ENCODE data around the gene ABCB8. TPM values are rescaled to one million over a fixed set of nuclear protein-coding genes. Genes with fewer than 3 reads are reported as not detected.

Gene ABCB8
- total and polyA plus RNA-seq, 5 donors from 2014 or later: 16.9 to 61.4 (median 19.5) TPM

DNA sequence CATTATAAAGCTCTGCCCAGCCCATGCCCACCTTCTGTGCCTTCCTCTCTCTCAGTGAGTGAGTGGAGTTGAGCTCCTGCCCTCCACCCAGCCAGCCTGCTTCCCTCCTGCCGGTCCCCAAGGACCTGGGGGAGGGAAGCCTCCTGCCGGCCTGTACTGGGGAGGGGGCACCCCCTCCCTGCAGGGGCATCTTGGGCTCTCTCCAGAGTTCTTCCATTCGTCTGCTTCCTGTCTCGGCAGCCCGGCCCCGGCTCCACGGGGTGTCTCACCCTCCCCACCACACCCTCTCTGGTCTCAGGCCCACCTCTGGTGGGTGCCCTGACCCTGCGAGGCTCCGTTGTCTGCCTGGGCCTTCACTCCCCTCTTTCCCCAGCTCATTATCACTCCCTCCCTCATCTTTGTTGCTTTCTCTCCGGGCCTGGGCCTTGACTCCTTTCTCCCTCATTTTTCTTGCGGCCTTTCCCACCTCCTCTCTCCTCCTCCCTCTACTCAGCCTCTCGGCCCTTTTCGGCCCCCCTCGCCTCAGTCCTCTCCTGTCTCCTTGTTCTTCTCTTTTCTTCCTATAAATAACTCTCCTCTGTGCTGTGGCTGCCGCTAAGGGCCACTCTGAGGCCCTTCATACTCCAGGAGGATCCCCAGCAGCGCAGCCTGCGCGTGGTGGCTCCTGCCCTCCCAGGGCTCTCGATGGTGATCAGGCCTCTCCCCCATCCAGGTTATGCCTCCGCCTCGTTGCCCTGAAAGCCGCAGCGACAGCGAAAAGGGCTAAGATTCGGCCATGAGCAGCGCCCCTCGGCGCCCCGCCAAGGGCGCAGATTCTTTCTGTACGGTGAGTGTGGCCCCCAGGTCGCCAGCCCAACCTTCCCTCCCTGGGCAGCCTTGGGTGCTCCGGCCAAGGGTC lies 33.2 kb downstream of the ABCB8 start:
- H3K4me3 ChIP-seq (ENCODE audit: low read depth, low read length): no peak overlapping the region
- H3K4me1 ChIP-seq (ENCODE audit: control insufficient read depth, insufficient read depth, low read length, poor library complexity, severe bottlenecking): peaks cover 41% of the 10 kb centered on the region
- peaks cover 0 to 1% (median 0%) of the 10 kb centered on the region in 7 donors for H3K9me3 Mint-ChIP-seq
- ATAC-seq (ENCODE audit: low read depth in 2 of 2) (no peak), DNase-seq (no peak)
- peaks cover 0 to 44% (median 12%) of the 10 kb centered on the region in 4 donors for H3K4me1 Mint-ChIP-seq
- no peak overlapping the region for H3K27ac ChIP-seq (ENCODE audit: insufficient read depth, low read length, poor library complexity, severe bottlenecking)
- H3K27ac Mint-ChIP-seq: peak overlapping the region; percentile 87 to 93 (median 93)
- H3K27me3 Mint-ChIP-seq: no peaks in the 10 kb centered on the region
- H3K27me3 ChIP-seq (ENCODE audit: control insufficient read depth, insufficient read depth, low read length): no peaks in the 10 kb centered on the region
- peaks cover 9% of the 10 kb centered on the region for H3K36me3 ChIP-seq (ENCODE audit: control insufficient read depth, insufficient read depth, low read length)
- H3K4me3 Mint-ChIP-seq: peak overlapping the region; percentile 87 to 97 (median 89)
- no peaks in the 10 kb centered on the region for H3K9me3 ChIP-seq (ENCODE audit: control insufficient read depth in 2 of 2, low read length in 2 of 2)
- H3K36me3 Mint-ChIP-seq: peaks cover 7% of the 10 kb centered on the region

DNA sequence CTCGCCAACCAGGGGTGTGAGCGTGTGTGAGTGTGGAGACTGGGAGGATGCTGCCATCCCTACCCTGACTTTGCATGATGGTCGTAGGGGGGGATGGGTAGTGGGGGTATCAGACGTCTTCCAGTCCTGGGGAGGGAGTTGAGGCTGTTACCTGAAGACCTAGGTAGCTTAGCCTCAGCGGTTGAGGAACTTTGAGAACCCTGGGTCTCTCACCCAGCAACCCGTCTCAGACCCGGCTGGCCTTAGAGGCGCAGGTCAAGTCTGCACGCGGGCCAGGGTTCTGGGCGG lies 33.8 kb downstream of the ABCB8 start:
- Histone ChIP-seq H3K9me3 (ENCODE audit: control insufficient read depth in 2 of 2, low read length in 2 of 2) (no peaks in the 10 kb centered on the region), H3K36me3 (ENCODE audit: control insufficient read depth, insufficient read depth, low read length) (peaks cover 13% of the 10 kb centered on the region), H3K4me1 (ENCODE audit: control insufficient read depth, insufficient read depth, low read length, poor library complexity, severe bottlenecking) (peaks cover 37% of the 10 kb centered on the region), H3K4me3 (ENCODE audit: low read depth, low read length) (no peak overlapping the region), H3K27me3 (ENCODE audit: control insufficient read depth, insufficient read depth, low read length) (no peaks in the 10 kb centered on the region), H3K27ac (ENCODE audit: insufficient read depth, low read length, poor library complexity, severe bottlenecking) (no peak overlapping the region)
- Mint-ChIP-seq H3K9me3 (peaks cover 0 to under 1% (median 0%) of the 10 kb centered on the region in 7 donors), H3K4me3 (peak overlapping the region; percentile 26 to 89 (median 54)), H3K27ac (peak overlapping the region in 1 of 3 donors; percentile 87), H3K27me3 (no peaks in the 10 kb centered on the region), H3K36me3 (peaks cover 7% of the 10 kb centered on the region), H3K4me1 (peaks cover 0 to 38% (median 12%) of the 10 kb centered on the region in 4 donors)
- DNase-seq (no peak), ATAC-seq (ENCODE audit: low read depth in 2 of 2) (no peak)

DNA sequence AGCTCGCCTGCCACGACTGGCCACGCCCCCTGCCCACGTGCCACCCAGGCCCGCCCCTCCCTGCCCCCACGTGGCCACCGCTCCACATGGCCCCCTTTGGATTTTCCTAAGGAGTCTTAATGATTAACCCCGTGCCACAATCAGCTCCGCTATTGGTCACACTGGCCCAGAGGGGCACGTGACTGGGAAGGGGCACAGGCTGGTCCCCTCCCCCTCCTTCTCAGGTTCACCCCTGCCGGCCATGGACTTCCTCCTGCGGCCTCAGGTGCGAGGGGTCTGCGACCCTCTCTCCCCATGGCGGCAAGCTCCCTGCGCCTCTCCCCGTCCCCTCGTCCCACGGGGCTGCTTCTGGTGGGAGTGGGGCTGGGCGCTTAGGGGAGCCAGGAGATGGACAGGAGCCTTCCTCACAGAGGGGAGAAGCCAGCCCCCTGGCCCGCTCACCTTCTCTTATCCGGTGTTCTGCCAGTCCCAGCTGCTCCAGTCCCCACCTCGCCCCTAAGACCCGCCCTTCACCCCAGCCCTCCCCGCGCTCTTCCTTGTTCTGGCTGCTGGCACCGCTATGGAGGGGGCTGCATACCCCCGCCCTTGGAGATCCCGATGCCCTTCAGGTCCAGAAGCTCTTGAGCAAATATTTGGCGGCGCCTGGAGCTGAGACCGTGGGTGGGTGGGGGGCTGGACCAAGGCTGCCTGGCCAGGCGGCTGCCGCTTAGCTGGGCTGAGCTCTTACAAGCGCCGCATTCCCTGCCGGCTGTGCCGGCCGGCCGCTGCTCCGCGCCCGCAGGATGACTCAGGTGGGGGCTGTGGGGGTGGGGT lies 34.4 kb downstream of the ABCB8 start:
- Histone ChIP-seq H3K36me3 (ENCODE audit: control insufficient read depth, insufficient read depth, low read length) (peaks cover 19% of the 10 kb centered on the region), H3K4me3 (ENCODE audit: low read depth, low read length) (no peak overlapping the region), H3K4me1 (ENCODE audit: control insufficient read depth, insufficient read depth, low read length, poor library complexity, severe bottlenecking) (peaks cover 31% of the 10 kb centered on the region), H3K27me3 (ENCODE audit: control insufficient read depth, insufficient read depth, low read length) (no peaks in the 10 kb centered on the region), H3K9me3 (ENCODE audit: control insufficient read depth in 2 of 2, low read length in 2 of 2) (no peaks in the 10 kb centered on the region), H3K27ac (ENCODE audit: insufficient read depth, low read length, poor library complexity, severe bottlenecking) (no peak overlapping the region)
- Mint-ChIP-seq H3K27ac (no peak overlapping the region), H3K36me3 (peaks cover 7% of the 10 kb centered on the region), H3K27me3 (no peaks in the 10 kb centered on the region), H3K9me3 (no peaks in the 10 kb centered on the region), H3K4me3 (no peak overlapping the region), H3K4me1 (peaks cover 0 to 33% (median 9%) of the 10 kb centered on the region in 4 donors)
- ATAC-seq (ENCODE audit: low read depth in 2 of 2) (no peak), DNase-seq (no peak)

DNA sequence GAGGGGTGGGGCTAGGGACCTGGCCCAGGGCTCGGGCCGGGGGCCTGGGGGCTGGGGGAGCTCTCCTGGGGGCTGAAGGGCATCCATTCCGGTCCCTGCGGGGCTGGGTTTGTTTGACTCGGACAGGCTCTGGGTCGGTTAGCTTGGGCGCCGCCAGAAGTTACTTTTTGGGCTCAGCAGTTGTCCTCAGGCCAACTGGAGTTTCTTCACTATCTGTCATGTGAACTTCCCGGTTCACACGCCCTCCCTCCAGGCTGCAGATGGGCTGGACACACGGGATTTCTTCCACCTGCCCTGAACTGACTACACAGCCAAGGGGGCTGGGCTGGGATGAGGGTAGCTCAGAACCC lies 34.9 kb downstream of the ABCB8 start:
- Histone ChIP-seq H3K9me3 (ENCODE audit: control insufficient read depth in 2 of 2, low read length in 2 of 2) (no peaks in the 10 kb centered on the region), H3K27ac (ENCODE audit: insufficient read depth, low read length, poor library complexity, severe bottlenecking) (no peak overlapping the region), H3K27me3 (ENCODE audit: control insufficient read depth, insufficient read depth, low read length) (no peaks in the 10 kb centered on the region), H3K4me1 (ENCODE audit: control insufficient read depth, insufficient read depth, low read length, poor library complexity, severe bottlenecking) (peaks cover 30% of the 10 kb centered on the region), H3K36me3 (ENCODE audit: control insufficient read depth, insufficient read depth, low read length) (peaks cover 24% of the 10 kb centered on the region), H3K4me3 (ENCODE audit: low read depth, low read length) (no peak overlapping the region)
- H3K27me3 Mint-ChIP-seq: no peaks in the 10 kb centered on the region
- DNase-seq (no peak), ATAC-seq (ENCODE audit: low read depth in 2 of 2) (no peak)
- H3K4me3 Mint-ChIP-seq: peak overlapping the region in 1 of 4 donors; percentile 32
- no peaks in the 10 kb centered on the region for H3K9me3 Mint-ChIP-seq
- H3K27ac Mint-ChIP-seq: peak overlapping the region in 1 of 3 donors; percentile 76
- peaks cover 0 to 29% (median 6%) of the 10 kb centered on the region in 4 donors for H3K4me1 Mint-ChIP-seq
- H3K36me3 Mint-ChIP-seq: peaks cover 7% of the 10 kb centered on the region

DNA sequence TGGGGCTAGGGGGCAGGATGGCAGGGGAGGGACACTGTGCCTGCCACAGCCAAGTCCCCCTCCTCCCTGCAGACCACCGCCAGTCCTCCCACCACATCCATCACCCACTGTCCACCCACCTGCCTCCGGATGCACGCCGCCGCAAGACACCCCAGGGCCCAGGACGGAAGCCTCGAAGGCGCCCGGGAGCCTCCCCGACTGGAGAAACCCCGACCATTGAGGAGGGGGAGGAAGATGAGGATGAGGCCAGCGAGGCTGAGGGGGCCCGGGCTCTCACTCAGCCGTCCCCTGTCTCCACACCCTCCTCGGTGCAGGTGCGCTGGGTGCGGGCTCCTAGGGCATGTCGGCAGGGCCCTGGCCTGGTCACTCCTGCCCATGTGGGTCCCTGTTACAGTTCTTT lies 36.2 kb downstream of the ABCB8 start:
- Mint-ChIP-seq H3K4me3 (no peak overlapping the region), H3K36me3 (peaks cover 11% of the 10 kb centered on the region), H3K27ac (no peak overlapping the region), H3K4me1 (peaks cover 0 to 20% (median 3%) of the 10 kb centered on the region in 4 donors), H3K27me3 (no peaks in the 10 kb centered on the region), H3K9me3 (no peaks in the 10 kb centered on the region)
- no peaks in the 10 kb centered on the region for H3K9me3 ChIP-seq (ENCODE audit: control insufficient read depth in 2 of 2, low read length in 2 of 2)
- peaks cover 30% of the 10 kb centered on the region for H3K36me3 ChIP-seq (ENCODE audit: control insufficient read depth, insufficient read depth, low read length)
- no peaks in the 10 kb centered on the region for H3K27me3 ChIP-seq (ENCODE audit: control insufficient read depth, insufficient read depth, low read length)
- DNase-seq (no peak), ATAC-seq (ENCODE audit: low read depth in 2 of 2) (no peak)
- no peak overlapping the region for H3K27ac ChIP-seq (ENCODE audit: insufficient read depth, low read length, poor library complexity, severe bottlenecking)
- peaks cover 19% of the 10 kb centered on the region for H3K4me1 ChIP-seq (ENCODE audit: control insufficient read depth, insufficient read depth, low read length, poor library complexity, severe bottlenecking)
- H3K4me3 ChIP-seq (ENCODE audit: low read depth, low read length): no peak overlapping the region

DNA sequence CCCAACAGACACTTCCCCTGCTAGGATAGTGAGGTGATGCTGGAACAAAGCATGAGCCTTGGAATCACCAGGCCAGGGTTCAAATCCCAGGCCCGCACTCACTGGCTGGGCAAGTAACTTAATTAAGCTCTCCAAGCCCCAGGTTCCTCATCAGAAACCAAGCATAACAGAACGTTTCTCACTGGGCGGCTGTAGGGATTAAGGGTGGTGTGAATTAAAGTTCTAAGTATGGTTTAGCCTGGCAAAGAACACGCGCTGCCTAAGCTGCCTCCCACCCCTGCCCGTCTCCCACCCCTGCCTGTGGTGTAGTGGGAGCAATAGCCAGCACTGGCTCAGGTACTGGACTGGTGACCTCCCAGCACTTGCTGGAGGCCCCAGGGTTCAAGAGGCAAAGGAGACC lies 36.7 kb downstream of the ABCB8 start:
- no peak for ATAC-seq (ENCODE audit: low read depth in 2 of 2)
- no peaks in the 10 kb centered on the region for H3K27me3 ChIP-seq (ENCODE audit: control insufficient read depth, insufficient read depth, low read length)
- H3K9me3 ChIP-seq (ENCODE audit: control insufficient read depth in 2 of 2, low read length in 2 of 2): no peaks in the 10 kb centered on the region
- Mint-ChIP-seq H3K4me1 (peaks cover 0 to 20% (median 3%) of the 10 kb centered on the region in 4 donors), H3K36me3 (peaks cover 11% of the 10 kb centered on the region), H3K4me3 (no peak overlapping the region), H3K9me3 (no peaks in the 10 kb centered on the region), H3K27ac (no peak overlapping the region), H3K27me3 (no peaks in the 10 kb centered on the region)
- peaks cover 35% of the 10 kb centered on the region for H3K36me3 ChIP-seq (ENCODE audit: control insufficient read depth, insufficient read depth, low read length)
- DNase-seq: no peak
- H3K27ac ChIP-seq (ENCODE audit: insufficient read depth, low read length, poor library complexity, severe bottlenecking): no peak overlapping the region
- no peak overlapping the region for H3K4me3 ChIP-seq (ENCODE audit: low read depth, low read length)
- H3K4me1 ChIP-seq (ENCODE audit: control insufficient read depth, insufficient read depth, low read length, poor library complexity, severe bottlenecking): peaks cover 15% of the 10 kb centered on the region

DNA sequence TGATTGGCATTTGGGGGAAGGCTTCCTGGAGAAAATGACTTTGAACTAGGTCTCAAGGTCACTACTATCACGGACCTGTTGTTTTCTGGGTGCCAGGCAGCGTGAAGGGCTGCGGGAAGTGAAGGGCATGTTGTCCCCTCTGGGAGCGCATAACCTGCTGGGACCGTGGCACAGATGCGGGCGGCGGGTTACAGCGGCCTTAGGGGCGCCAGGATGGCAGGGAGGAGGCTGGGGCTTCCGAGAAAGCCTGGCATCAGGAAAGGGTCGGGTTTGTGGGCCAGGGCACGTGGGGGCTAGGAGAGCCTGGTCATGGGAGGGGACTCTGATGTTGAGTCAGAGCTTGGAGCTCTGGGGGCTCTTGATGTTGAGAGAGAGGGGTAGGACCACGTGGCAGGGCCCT lies 37.3 kb downstream of the ABCB8 start:
- no peak overlapping the region for H3K4me3 ChIP-seq (ENCODE audit: low read depth, low read length)
- no peak overlapping the region for H3K27ac ChIP-seq (ENCODE audit: insufficient read depth, low read length, poor library complexity, severe bottlenecking)
- no peaks in the 10 kb centered on the region for H3K27me3 Mint-ChIP-seq
- H3K27ac Mint-ChIP-seq: no peak overlapping the region
- peaks cover 0 to 14% (median 3%) of the 10 kb centered on the region in 4 donors for H3K4me1 Mint-ChIP-seq
- peaks cover 10% of the 10 kb centered on the region for H3K4me1 ChIP-seq (ENCODE audit: control insufficient read depth, insufficient read depth, low read length, poor library complexity, severe bottlenecking)
- ATAC-seq (ENCODE audit: low read depth in 2 of 2): no peak
- no peaks in the 10 kb centered on the region for H3K9me3 ChIP-seq (ENCODE audit: control insufficient read depth in 2 of 2, low read length in 2 of 2)
- no peaks in the 10 kb centered on the region for H3K9me3 Mint-ChIP-seq
- H3K36me3 Mint-ChIP-seq: peaks cover 11% of the 10 kb centered on the region
- no peak for DNase-seq
- peak overlapping the region in 2 of 4 donors; percentile 43 for H3K4me3 Mint-ChIP-seq
- H3K27me3 ChIP-seq (ENCODE audit: control insufficient read depth, insufficient read depth, low read length): no peaks in the 10 kb centered on the region
- H3K36me3 ChIP-seq (ENCODE audit: control insufficient read depth, insufficient read depth, low read length): peaks cover 36% of the 10 kb centered on the region

Data from CD4-positive, CD25-positive, alpha-beta regulatory T cell (primary cell).